Stimulated activated CD8-positive, alpha-beta memory T cell treated with anti-CD3 and anti-CD28 coated beads, Interleukin-7, amount 100 ng/mL, for 48 hours (primary cell): Measurements from ENCODE around the gene GGN.
"Not testable (repeated sequence)": the region's sequence is repeated elsewhere in the genome, so short reads cannot be mapped to it uniquely, and the experiment has no call there.

ENCODE experiments used
- DNase-seq, 2 donors: peaks; one replicate each; pipeline ENCODE4 v3.0.0-alpha.2; 2020; ENCODE audit warnings: low read depth in 1 of 2; ENCODE audit errors: extremely low read depth in 1 of 2

Gene GGN

GRCh38 chr19:38362946-38363688 is 24.7 kb downstream of the GGN start:
- not testable (repeated sequence) for DNase-seq

- DNase-seq, result peak; percentile 64 to 87
Measured at GRCh38 chr19:38362076-38362945, 25.5 kb downstream of the GGN start.

GRCh38 chr19:38361633-38362075 is 26.2 kb downstream of the GGN start:
- DNase-seq, result peak; percentile 52 to 78

- no peak for DNase-seq
Measured at GRCh38 chr19:38360839-38361631, 26.8 kb downstream of the GGN start.

- no peak for DNase-seq
Measured at GRCh38 chr19:38360351-38360750, 27.5 kb downstream of the GGN start.

- no peak for DNase-seq
Measured at GRCh38 chr19:38359242-38360021, 28.4 kb downstream of the GGN start.

GRCh38 chr19:38358071-38358470 is 29.8 kb downstream of the GGN start:
- no peak for DNase-seq

- no peak for DNase-seq
Measured at GRCh38 chr19:38355728-38356725, 31.8 kb downstream of the GGN start.

- no peak for DNase-seq
Measured at GRCh38 chr19:38352611-38353010, 35.2 kb downstream of the GGN start.

GRCh38 chr19:38351865-38352395 is 35.9 kb downstream of the GGN start:
- no peak for DNase-seq

- DNase-seq, result no peak
Measured at GRCh38 chr19:38350883-38351282, 37.0 kb downstream of the GGN start.

- DNase-seq, result no peak
Measured at GRCh38 chr19:38346837-38347236, 41.0 kb downstream of the GGN start.

GRCh38 chr19:38340927-38341326 is 46.9 kb downstream of the GGN start:
- no peak for DNase-seq

GRCh38 chr19:38339011-38339410 is 48.8 kb downstream of the GGN start:
- not testable (repeated sequence) for DNase-seq

- DNase-seq, result no peak
Measured at GRCh38 chr19:38337360-38337653, 50.5 kb downstream of the GGN start.

- peak; percentile 88 to 96 for DNase-seq
Measured at GRCh38 chr19:38336638-38337359, 51.0 kb downstream of the GGN start.

- peak; percentile 86 to 97 for DNase-seq
Measured at GRCh38 chr19:38335949-38336637, 51.7 kb downstream of the GGN start.
